HG02870 (cell line): ENCODE data around the gene CNOT1.
A peak's percentile ranks its signal among the peaks of the same experiment; 100 is the strongest.
"Not testable (repeated sequence)": the region's sequence is repeated elsewhere in the genome, so short reads cannot be mapped to it uniquely, and the experiment has no call there.

Experiments used
- ATAC-seq: cut with Tn5 transposase; IDR thresholded peaks from one replicate; pipeline ENCODE4 v1.9.1; 2021; ENCODE audit warnings: mild to moderate bottlenecking, moderate library complexity; ENCODE audit not compliant: unreplicated experiment

CNOT1 gene

GRCh38 chr16:58503863-58504688 is 125.5 kb downstream of the CNOT1 start:
- no peak for ATAC-seq

- no peak for ATAC-seq
Observed at GRCh38 chr16:58503166-58503862, 126.3 kb downstream of the CNOT1 start.

- no peak for ATAC-seq
Observed at GRCh38 chr16:58502217-58502921, 127.3 kb downstream of the CNOT1 start.

- no peak for ATAC-seq
Observed at GRCh38 chr16:58501242-58502131, 128.1 kb downstream of the CNOT1 start.

GRCh38 chr16:58500430-58501241 is 129.0 kb downstream of the CNOT1 start:
- ATAC-seq: no peak

GRCh38 chr16:58499615-58500351 is 129.8 kb downstream of the CNOT1 start, which contains the start of gene NDRG4:
TSS of gene NDRG4 (plus strand) at chr16:58500143. CDS start at chr16:58500249, 106 bp downstream.
- peak; percentile 64 for ATAC-seq

GRCh38 chr16:58499092-58499511 is 130.5 kb downstream of the CNOT1 start:
- ATAC-seq: no peak

GRCh38 chr16:58498341-58499091 is 131.1 kb downstream of the CNOT1 start:
- no peak for ATAC-seq

GRCh38 chr16:58497935-58498334 is 131.7 kb downstream of the CNOT1 start:
- ATAC-seq: no peak

- no peak for ATAC-seq
Observed at GRCh38 chr16:58497468-58497867, 132.2 kb downstream of the CNOT1 start.

- no peak for ATAC-seq
Observed at GRCh38 chr16:58495521-58496331, 133.9 kb downstream of the CNOT1 start.

GRCh38 chr16:58494981-58495520 is 134.6 kb downstream of the CNOT1 start:
- peak; percentile 65 for ATAC-seq

- no peak for ATAC-seq
Observed at GRCh38 chr16:58493756-58494431, 135.7 kb downstream of the CNOT1 start.

GRCh38 chr16:58492735-58493134 is 136.9 kb downstream of the CNOT1 start:
- no peak for ATAC-seq

GRCh38 chr16:58492066-58492465 is 137.6 kb downstream of the CNOT1 start:
- ATAC-seq: no peak

- not testable (repeated sequence) for ATAC-seq
Observed at GRCh38 chr16:58490539-58490938, 139.1 kb downstream of the CNOT1 start.

GRCh38 chr16:58490065-58490464 is 139.6 kb downstream of the CNOT1 start:
- no peak for ATAC-seq
